GM21723 (cell line): ENCODE data around the gene FFAR1.
"Not testable (repeated sequence)": the region's sequence is repeated elsewhere in the genome, so short reads cannot be mapped to it uniquely, and the experiment has no call there.

Experiments
- ATAC-seq: cut with Tn5 transposase; IDR thresholded peaks from one replicate; pipeline ENCODE4 v1.9.1; 2021; ENCODE audit warnings: mild to moderate bottlenecking, moderate library complexity; ENCODE audit not compliant: unreplicated experiment

FFAR1 gene

DNA sequence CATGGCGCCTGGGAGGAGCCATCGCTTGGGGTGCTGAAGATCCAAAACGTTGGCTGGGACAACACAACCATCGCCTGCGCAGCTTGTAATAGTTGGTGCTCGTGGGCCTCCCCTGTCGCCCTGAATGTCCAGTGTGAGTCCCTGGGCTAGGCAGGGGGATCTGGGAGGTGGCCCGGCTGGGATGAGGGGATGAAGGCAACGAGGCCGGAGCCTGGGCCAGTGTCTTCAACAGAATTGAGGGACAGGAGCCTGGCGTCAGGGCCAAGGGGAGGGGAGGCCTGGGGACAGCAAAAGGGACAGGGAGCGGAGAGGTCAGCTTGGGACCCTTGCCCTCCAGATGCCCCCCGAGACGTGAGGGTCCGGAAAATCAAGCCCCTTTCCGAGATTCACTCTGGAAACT is 6.7 kb upstream of the FFAR1 start:
- no peak for ATAC-seq

DNA sequence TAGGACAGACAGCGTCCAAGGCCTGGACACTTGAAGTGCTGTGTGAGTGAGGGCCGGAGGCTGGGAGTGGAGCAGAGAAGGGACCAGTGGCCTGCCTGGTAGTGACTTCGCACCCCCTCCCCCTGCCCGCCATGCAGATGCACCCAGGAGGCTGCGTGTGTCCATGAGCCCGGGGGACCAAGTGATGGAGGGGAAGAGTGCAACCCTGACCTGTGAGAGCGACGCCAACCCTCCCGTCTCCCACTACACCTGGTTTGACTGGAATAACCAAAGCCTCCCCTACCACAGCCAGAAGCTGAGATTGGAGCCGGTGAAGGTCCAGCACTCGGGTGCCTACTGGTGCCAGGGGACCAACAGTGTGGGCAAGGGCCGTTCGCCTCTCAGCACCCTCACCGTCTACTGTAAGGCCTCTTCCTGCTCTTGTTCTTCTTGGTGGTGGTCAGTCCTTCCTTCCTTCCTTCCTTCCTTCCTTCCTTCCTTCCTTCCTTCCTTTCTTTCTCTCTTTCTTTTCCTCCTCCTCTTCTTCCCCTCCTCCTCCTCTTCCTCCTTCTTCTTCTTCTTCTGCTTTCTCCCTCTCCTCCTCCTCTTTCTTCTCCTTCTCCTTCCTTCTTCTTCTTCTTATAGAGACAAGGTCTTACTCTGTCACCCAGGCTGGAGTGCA is 6.0 kb upstream of the FFAR1 start:
- ATAC-seq = no peak

DNA sequence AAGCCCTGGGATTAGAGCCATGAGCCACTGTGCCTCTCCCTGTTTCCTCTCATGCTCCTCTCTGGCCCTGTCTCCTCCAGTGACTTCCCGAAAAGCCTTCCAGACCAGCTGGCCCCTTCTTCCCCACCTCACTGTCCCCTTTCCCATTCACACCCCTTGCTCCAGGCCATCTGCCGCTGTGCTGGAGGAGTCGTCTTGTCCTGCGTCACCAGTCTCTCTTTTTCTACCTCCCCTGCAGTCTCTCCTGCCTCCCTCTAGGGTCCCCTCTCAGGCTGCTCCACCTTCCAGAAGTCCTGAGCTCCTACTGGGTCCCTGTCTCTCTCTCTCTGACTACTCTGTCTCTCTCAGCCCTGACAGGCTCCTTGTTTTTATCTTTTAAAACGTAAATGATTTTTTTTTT is 5.3 kb upstream of the FFAR1 start:
- no peak for ATAC-seq

DNA sequence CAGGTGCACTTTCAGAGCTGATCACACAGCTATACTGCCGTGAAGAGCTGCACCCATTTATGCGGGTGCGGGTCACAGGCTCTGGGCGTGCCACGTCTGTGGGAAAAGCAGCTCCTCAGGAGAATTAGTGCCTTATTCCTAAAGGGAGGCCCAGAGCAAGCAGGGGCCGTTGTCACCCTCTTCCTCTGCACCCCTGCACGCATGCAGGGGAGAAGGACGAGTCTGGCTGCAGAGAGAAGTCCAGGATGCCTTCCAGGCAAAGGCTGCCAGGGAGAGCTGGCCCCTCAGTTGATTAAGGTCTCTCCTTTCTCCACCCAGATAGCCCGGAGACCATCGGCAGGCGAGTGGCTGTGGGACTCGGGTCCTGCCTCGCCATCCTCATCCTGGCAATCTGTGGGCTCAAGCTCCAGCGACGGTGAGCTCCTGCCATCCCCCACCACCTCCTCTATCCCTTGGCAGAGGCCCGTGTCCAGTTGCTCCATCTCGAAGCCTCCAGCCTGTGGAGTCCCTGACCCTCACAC is 3.1 kb upstream of the FFAR1 start:
- ATAC-seq = no peak

DNA sequence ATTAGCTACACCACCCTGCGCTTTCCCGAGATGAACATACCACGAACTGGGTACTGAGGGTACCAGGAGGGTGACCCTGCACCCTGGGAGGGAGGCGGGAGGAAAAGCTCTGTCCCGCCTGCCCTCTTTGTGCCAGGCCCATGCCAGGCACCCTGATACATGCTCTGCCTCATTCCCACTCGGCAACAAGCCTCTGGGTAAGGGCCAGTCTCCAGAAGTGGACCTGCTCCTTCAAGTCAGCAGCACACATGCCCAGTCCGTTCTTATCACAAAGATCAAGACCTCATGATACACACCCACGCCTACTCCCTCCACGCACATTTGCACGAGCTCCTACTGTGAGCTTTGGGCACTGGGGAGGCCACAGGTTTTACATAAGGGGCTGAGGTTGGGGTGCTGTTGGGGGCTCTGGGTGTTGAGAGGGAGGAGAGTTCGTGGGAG is 2.0 kb upstream of the FFAR1 start:
- no peak for ATAC-seq

DNA sequence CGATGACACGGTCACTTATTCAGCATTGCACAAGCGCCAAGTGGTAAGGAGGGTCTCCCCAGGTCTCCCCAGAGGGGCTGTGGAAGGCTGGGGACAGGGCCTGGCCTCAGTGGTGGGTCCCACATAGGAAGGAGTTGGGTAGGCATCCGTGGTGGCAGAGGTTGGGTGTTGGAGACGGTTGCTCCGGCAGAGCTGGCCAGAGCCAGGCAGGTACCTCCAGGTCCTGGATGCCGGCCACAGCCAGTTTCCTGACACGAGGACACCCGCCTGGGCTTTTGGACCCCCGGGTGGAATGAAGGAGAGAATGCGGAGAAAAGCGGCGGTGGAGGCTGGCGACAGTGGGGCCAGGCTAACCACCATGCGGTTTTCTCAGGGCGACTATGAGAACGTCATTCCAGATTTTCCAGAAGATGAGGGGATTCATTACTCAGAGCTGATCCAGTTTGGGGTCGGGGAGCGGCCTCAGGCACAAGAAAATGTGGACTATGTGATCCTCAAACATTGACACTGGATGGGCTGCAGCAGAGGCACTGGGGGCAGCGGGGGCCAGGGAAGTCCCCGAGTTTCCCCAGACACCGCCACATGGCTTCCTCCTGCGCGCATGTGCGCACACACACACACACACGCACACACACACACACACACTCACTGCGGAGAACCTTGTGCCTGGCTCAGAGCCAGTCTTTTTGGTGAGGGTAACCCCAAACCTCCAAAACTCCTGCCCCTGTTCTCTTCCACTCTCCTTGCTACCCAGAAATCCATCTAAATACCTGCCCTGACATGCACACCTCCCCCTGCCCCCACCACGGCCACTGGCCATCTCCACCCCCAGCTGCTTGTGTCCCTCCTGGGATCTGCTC is 1.3 kb upstream of the FFAR1 start:
- no peak for ATAC-seq

DNA sequence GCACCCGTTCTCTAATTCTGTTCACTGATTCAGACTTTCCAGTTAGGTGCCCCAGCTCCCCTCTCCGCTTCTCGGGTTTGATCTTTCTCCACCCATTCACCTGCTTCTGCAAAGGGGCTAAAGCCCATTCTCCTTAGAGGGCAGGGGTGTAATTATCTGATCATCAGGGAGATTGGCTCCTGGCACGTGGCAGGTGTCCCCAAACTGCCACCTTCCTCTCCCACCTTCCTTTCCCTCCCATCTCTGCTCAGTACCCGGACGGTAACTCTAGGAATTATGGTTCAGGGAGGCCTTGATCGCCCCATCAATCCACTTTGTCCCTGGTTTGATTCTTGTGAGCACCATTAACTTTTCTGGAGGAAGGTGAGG is 212 bp downstream of the FFAR1 start:
- ATAC-seq = no peak

DNA sequence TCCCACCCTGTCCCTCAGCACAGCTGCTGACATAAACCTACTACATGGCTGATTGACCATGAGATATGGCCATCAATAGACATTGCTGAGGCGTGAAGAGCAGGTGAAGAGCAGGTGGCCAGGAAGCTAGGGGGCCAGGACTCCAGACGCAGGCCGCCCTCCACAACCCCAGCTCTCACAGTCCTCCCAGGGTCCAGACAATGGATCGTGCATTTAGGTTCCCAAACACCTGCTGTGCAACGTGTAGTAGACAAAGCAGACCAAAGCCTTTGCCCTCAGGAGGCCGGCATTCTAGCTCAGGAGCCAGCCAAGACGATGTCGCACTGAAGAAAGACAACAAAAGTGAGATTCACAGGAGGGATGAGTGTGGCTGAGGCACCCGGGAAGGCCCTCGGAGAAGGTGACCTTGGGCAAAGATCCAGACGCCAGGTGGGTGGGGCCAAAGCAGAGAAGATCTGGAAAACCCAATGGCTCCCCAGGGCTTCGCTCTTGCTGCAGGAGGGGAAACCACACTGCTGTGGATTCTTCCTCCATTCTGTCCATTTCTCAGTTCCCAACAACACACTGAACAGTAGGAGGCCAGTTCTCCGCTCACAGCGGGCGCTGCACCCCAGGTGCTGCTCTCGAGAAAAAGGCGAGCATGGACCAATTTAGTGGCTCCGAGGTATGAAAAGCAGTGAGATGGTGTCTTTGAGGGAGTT is 1.4 kb downstream of the FFAR1 start:
- no peak for ATAC-seq

DNA sequence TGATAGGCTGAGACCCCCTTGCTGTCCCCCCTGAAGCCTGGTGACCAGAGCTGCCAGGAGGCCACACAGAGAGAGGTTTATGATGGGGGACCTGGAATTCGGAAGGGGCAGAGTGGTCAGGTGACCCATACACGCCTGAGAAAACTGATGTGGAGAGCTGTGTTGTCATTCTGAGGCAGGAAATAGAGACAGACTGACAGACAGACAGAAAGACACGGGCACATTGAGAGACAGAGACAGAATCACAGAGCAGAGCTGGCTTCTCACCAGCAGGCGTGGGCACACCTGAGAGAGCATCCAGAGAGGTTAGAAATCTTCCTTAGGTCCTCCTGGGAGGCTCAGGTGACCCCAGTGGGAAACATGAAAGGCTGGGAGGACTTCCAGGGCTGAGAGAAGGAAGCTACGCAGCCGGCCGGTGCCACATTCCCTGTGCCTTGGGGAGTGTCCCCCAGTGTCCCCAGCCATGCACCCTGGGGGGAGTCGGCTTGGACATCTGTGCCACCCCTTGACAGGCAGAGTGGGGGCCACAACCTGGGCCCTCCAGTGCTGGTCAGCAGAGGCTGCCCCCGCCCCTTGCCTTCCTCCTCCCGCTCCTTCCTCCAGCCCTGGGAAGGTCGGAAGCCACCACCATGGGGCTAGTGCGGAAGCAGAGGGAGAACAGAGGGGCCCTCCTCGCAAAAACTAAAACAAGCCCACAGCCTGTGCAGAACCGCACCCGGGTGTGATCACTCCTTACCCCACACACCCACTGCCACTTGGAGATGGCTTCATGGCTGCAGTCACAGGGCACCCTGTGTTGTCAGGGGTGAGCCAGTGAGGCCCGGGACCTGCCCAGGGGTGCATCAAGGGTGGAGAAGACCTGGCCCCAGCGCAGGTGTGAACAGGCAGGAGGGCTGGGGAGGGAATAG is 2.2 kb downstream of the FFAR1 start:
- ATAC-seq = no peak

DNA sequence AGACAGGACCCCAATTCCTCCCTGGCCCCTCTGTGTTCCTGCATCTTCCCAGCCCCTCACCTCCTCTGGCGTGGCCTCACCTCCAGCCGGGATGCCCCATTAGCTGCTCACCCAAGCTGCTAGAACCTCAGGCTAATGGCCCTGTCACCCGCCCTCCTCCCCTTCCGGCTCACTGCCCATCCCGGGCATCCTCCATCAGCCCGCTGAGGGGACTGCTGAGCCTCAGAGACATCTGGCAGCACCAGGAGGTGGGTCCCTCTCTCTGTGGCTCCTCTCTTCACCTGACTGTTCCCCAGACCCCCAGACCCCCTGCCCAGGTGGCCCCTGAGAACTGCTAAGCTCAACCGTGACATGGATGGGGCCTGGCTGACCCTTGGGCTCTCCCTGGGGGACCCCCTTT is 2.9 kb downstream of the FFAR1 start:
- no peak for ATAC-seq

DNA sequence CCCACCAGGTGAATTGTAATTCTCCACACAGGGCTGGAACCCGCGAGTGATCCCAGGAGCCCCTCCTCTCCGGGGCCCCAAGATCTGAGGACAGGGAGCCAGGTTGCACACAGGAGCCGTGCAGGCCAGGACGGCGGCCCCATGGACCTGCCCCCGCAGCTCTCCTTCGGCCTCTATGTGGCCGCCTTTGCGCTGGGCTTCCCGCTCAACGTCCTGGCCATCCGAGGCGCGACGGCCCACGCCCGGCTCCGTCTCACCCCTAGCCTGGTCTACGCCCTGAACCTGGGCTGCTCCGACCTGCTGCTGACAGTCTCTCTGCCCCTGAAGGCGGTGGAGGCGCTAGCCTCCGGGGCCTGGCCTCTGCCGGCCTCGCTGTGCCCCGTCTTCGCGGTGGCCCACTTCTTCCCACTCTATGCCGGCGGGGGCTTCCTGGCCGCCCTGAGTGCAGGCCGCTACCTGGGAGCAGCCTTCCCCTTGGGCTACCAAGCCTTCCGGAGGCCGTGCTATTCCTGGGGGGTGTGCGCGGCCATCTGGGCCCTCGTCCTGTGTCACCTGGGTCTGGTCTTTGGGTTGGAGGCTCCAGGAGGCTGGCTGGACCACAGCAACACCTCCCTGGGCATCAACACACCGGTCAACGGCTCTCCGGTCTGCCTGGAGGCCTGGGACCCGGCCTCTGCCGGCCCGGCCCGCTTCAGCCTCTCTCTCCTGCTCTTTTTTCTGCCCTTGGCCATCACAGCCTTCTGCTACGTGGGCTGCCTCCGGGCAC is 3.9 kb downstream of the FFAR1 start:
- ATAC-seq = no peak

DNA sequence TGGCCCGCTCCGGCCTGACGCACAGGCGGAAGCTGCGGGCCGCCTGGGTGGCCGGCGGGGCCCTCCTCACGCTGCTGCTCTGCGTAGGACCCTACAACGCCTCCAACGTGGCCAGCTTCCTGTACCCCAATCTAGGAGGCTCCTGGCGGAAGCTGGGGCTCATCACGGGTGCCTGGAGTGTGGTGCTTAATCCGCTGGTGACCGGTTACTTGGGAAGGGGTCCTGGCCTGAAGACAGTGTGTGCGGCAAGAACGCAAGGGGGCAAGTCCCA is 4.4 kb downstream of the FFAR1 start:
- no peak for ATAC-seq

DNA sequence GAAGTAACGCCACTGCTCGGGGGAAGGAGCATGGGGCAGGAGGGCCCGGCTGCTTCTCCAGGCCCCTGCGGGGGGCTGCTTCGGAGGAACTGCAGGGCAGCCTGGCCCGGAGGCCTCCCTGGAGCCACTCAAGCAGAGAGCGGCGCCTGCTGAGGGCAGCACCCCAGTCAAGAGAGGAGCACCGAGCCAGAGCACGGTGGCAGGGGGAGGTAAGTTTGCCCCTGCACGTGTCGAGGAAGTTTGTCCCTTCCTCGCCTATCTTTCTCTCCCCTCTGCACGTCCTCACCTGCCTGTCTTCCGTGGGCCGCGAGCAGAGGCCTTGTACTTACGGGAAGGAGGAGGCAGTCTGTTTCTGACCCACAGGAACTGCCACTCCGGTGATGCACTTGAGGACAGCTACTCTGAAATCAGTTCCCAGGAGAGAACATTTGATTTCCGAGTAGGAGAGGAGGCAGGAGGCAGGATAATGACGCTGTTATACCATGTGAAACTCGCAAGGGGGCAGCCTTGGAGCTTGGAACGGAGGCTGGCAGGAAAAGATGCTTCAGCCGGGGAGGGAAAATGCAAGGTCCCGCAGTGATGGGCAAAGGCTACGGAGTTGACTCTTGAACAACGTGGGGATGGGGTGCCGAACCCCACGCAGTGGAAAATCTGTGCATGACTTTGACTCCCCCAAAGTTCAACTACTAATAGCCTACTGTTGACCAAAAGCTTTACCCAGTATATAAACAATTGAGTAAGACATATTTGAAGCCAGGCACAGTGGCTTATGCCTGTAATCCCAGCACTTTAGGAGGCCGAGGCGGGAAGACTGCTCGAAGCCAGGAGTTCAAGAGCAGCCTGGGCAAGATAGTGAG is 5.0 kb downstream of the FFAR1 start:
- no peak for ATAC-seq

DNA sequence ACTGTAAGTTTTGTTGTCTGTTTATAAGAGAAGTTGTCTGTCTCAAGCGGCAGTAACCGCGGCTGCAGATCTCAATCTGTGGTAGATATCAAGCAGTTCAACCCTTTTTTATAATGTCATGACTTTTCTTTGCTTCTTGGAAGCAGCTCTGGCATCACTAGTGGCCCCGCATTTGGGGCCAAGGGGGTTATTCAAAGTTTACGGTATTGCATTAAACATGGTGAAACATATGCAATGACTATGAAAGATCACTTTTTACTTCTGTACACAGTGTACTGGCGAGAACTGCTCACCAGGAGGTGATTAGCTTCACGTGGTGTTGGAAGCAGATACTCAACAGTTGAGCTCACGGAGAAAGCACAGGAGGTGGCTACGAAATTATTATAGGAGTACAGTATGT is 5.9 kb downstream of the FFAR1 start:
- ATAC-seq = no peak

DNA sequence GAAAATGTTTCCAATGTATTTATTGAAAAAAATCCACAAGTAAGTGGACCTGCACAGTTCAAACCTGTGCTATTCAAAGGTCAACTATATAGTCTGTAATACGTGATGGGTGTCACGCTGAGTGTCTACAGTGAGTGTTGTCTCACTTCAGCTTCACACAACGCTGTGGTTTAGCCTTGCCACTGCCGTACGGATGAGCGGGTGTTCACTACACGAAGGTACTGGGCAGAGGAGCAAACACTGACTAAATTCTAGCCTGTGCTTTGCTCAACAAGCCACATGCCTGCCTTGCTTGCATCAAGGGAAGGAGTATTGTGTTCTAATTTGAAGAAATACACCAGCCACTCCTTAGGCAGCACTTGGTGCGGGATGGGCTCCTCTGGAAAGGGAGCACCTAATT is 7.2 kb downstream of the FFAR1 start:
- ATAC-seq = no peak

DNA sequence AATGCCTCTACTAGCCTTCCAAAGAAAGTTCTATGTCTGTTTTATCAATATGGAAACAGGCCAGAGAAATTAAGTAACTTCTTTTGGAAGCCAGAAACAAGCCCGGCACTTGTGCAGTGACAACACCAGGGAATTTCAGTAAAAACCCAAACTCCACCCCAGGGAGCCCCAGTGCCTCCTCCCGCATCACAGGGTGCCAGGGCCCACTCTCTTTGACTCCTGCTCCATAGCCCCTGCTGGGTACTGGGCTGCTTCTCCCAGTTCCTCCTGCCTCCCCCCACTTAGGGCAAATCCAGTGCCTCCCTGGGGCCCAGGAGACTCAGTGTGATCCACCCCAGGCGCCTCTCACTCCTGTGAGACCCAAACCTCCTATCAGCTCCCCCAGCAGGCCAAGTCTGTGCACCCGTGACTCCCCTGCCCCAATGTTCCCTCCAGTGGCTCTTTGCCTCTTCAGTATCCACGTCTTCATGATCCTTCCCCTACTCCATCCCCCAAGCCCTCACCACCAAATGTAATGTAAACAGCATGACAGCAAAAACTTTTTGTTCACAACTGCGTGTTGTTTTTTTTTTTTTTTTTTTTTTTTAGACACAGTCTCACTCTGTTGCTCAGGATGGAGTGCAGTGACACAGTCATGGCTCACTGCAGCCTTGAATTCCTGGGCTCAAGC is 8.2 kb downstream of the FFAR1 start:
- no peak for ATAC-seq

DNA sequence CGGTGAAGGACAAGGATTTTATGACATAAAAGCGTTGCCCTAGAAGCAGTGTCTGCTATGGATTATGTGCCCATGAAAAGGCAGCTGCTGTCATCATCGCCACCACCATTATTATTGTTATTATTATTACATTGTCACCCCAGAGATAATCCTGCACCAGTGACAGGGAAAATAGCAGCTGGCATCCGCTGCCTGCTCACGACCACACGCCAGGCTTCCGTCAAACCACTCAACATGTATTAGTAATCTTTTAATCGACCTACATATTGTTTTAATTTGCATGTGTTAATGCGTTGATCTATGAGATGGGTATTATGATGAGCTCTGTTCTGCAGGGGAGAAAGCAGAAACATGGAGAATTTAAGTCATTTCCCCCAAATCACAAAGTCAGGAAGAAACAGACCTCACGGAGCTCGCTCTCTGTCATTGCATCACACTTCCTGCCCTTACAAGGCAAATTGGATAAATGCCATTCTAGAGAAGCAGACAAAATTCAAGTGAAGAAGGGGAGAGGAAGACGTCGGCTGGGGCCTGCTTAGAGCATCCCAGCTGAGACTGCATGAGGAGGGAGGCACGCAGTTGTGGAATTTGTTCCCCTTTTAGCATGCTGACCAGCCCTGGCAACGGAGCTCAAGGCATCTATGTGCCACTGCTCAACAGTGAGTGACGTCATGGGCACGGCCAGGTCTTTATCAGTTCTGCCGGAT is 10.3 kb downstream of the FFAR1 start, which contains the start of gene FFAR3:
TSS of gene FFAR3 (plus strand) at position 594 of the 707 bp plus-strand sequence. CDS start 431 bp downstream, outside the sequence.
- ATAC-seq = no peak

DNA sequence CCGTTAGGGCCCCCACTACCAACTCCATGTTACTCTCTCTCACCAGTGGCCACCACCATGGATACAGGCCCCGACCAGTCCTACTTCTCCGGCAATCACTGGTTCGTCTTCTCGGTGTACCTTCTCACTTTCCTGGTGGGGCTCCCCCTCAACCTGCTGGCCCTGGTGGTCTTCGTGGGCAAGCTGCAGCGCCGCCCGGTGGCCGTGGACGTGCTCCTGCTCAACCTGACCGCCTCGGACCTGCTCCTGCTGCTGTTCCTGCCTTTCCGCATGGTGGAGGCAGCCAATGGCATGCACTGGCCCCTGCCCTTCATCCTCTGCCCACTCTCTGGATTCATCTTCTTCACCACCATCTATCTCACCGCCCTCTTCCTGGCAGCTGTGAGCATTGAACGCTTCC is 11.1 kb downstream of the FFAR1 start:
- ATAC-seq = not testable (repeated sequence)
